GM21723 (cell line): ENCODE results near the gene SLC9C1.
A peak's percentile ranks its signal among the peaks of the same experiment; 100 is the strongest.

Experiments used
- ATAC-seq: cut with Tn5 transposase; IDR thresholded peaks from one replicate; pipeline ENCODE4 v1.9.1; 2021; ENCODE audit warnings: mild to moderate bottlenecking, moderate library complexity; ENCODE audit not compliant: unreplicated experiment

Gene SLC9C1

GRCh38 chr3:112115806-112116383 lies 178.1 kb downstream of the SLC9C1 start:
- ATAC-seq, result peak; percentile 15

GRCh38 chr3:112115161-112115739 lies 178.8 kb downstream of the SLC9C1 start:
- peak; percentile 42 for ATAC-seq

- ATAC-seq, result peak; percentile 31
These were observed 179.3 kb downstream of the SLC9C1 start for GRCh38 chr3:112114576-112115160.

DNA sequence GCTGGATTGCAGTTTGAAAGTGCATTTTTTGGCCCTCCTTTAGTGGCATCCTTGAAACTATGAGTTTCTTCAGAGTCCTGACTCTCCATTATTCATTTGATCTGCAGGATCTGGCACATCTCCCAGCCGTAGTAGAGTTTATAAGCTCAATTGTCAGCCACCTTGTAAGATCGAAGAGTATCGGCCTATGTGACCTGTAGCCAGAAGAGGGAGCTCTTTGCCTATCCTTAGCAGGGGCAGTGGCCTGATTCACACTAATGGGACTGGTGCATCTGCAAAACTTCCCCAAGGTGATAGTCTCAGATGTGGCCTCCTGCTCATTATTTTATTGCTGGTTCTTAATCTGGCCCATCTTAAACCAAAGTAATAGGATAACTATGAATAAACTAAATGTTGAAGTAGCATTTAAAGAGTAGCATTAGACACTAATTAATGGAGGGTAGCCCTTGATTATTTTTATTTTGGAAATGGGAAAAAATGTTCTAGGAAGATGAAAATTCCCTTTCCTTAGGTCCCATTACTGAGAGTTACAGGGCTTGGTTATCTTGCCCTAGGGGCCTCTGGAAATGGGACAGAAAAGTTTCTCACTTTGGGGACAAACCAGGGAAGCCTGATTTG lies 182.1 kb downstream of the SLC9C1 start:
- ATAC-seq, result peak; percentile 42

- ATAC-seq, result no peak
These were observed 184.7 kb downstream of the SLC9C1 start for GRCh38 chr3:112109322-112109721.

GRCh38 chr3:112104774-112105173 lies 189.2 kb downstream of the SLC9C1 start:
- ATAC-seq, result no peak

DNA sequence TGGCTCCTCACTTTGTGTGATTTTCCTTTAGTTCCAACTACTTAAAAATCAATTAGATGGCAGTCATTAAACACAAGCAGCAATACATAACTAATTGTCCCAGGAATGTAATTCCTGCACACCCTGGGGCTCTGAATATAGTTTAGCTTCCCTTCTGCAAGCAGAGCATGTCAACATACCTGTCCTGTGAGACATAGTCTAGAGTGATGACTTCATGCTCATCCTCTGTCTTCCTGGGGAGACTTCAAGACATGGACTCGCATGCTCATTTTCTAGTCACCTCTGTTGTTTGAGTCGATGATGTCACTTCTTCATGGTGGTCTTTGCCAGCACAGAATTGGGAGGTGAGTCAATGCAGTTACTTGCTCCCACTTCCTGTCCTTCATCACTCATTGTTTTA lies 192.1 kb downstream of the SLC9C1 start:
- ATAC-seq, result no peak

- ATAC-seq, result no peak
These were observed 196.6 kb downstream of the SLC9C1 start for GRCh38 chr3:112097378-112097777.

DNA sequence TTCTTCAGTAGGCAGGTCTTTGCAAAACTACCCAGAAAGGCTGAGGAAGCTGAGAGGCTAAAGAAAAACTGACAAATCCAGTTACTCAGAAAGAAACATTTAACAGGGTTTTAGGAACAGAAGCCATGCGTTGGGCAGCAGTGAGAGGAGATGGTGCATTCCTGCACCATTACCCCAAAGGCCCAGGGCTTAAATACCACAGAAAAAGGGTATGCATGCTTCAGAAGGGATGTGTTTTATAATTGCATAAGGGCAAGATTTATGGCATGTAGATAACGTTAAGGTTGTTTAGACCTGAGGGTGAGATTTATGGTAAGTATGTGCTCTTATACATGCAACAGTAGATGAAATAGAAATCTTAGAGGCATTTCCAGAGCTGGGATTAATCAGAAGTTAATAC lies 197.8 kb downstream of the SLC9C1 start:
- no peak for ATAC-seq

GRCh38 chr3:112095731-112096130 lies 198.3 kb downstream of the SLC9C1 start:
- ATAC-seq, result no peak

DNA sequence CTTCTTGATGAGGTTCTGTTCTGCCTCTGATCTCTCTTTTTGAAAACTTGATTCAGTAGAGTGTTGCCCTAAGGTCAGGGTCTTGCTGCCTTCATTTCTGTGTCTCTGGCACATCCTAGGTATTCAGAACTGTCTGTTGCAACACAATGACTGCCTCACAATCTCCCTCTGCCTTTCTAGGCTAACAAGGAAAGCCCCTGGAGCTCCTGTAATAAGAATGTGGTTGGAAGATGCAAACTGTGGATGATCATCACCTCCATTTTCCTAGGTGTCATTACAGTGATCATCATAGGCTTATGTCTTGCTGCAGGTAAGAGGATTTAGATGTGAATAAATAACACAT lies 200.9 kb downstream of the SLC9C1 start:
- ATAC-seq, result no peak

DNA sequence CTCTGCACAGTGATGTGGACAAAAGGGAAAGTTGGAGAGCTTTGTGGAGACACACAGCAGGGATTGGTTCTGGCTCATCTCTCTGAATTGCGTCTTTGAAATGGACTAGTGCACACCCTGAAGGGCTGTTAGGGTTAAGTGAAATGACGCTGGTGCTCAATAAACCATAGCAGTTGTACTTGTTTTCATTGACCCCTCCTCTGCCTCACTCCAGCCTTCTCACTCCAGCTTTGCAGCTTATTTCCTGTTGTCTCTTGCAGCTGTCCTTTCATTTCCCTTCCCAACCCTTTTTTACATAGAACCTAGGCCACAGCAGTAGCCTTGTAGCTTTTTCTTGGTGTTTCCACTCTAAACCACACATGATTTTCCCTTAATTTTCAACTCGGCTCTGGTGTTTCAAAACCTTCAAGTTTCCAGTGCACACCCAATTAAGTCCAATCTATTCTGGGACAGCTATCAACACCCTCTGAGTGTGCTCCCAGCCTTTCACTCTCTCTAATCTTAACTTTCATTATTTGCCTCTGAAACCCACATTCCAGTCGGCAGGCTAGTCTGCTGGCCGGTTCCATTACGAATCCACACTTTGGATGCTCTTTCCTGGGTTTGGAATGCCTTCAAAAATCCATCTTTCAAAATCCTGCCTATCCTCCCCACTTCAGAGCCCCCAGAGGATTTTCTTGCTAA lies 201.4 kb downstream of the SLC9C1 start:
- peak; percentile 45 for ATAC-seq

- ATAC-seq, result no peak
These were observed 203.0 kb downstream of the SLC9C1 start for GRCh38 chr3:112090887-112091586.
